ENCODE measurements around the gene ISLR. TPM values are rescaled to one million over a fixed set of nuclear protein-coding genes. Genes with fewer than 3 reads are reported as not detected.
A peak's percentile ranks its signal among the peaks of the same experiment; 100 is the strongest.

The ISLR gene
- total and polyA plus RNA-seq, 2 donors (not counting 1 experiment from before 2014, with no cell fraction given): 14.0 to 17.3 TPM

DNA sequence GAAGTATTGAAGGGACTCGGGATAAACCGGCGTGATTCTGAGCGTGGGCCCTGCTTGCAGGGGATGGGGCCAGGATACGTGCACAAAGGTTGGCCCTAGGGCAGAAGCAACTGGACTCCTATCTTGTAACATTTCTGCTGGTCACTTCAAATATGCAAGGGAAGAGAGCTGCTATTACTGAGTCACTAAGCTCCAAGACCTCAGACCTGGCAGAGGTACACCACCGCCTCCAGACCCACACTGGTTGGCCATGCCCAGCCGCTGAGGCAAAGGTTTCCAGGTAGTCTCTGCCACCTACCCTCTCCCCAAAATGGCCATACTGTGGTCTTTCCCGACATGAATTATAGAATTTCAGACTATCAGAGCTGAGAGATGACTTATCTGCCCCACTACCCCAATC is 42.4 kb downstream of the ISLR start:
- no peaks in the 10 kb centered on the region for H4K20me1 ChIP-seq (ENCODE audit: control insufficient read depth, extremely low read depth, insufficient read depth, low read length)
- H3K9me3 ChIP-seq (ENCODE audit: control insufficient read depth, insufficient read depth, low read depth, low read length): no peaks in the 10 kb centered on the region
- TF ChIP-seq EZH2 (IDR thresholded peaks at IDR 0.05; ENCODE audit: low read length, missing control alignments) (no peak), CTCF (conservative IDR thresholded peaks at IDR 0.05 in 1 of 2, IDR thresholded peaks at IDR 0.05 in 1 of 2; ENCODE audit: low read depth in 1 of 2, low read length in 2 of 2) (no peak)
- no peak overlapping the region for H3K9ac ChIP-seq (ENCODE audit: insufficient read depth, low read length)
- no peak overlapping the region for H3K4me3 ChIP-seq (replicated peaks in 1 of 4; ENCODE audit: control extremely low read depth in 1 of 4, insufficient read depth in 1 of 4, low read depth in 3 of 4, low read length in 4 of 4)
- H3K36me3 ChIP-seq (ENCODE audit: control insufficient read depth, insufficient read depth, low read length): no peaks in the 10 kb centered on the region
- no peak overlapping the region for H3K27ac ChIP-seq (ENCODE audit: insufficient read depth, low read length)
- no peaks in the 10 kb centered on the region for H3K79me2 ChIP-seq (ENCODE audit: control insufficient read depth, insufficient read depth, low read length)
- DNase-seq (ENCODE audit: low read depth in 2 of 2): peak in 1 of 2 donors; percentile 73
- H3K27me3 ChIP-seq (ENCODE audit: control insufficient read depth, insufficient read depth, low read length): peaks cover 10% of the 10 kb centered on the region
- no peak overlapping the region for H2AFZ ChIP-seq (ENCODE audit: low read length)
- H3K4me2 ChIP-seq (ENCODE audit: extremely low read depth, insufficient read depth, low read length): no peak overlapping the region
- no peaks in the 10 kb centered on the region for H3K4me1 ChIP-seq (ENCODE audit: control insufficient read depth, extremely low read depth, insufficient read depth, low read length)

DNA sequence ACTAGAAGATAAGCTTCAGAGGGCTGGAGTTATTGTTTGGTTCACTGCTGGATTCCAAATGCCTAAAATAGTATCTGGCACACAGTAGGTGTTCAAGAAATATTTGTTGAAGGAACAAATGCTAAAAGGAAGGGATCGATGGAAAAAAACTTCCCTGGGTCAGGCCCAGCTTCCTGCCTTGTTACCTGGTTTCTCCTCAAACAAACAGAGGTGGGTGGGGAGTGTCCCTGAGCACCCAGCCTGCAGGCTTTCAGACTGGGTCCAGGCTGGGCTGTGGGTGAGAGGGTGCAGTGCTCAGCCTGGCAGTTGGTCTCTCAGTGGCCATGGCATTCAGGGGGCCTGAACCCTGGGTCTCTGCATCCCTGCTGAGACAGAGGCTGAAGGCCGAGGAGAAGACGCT is 43.4 kb downstream of the ISLR start:
- no peak for TF ChIP-seq EZH2 (IDR thresholded peaks at IDR 0.05; ENCODE audit: low read length, missing control alignments)
- no peak for TF ChIP-seq CTCF (conservative IDR thresholded peaks at IDR 0.05 in 1 of 2, IDR thresholded peaks at IDR 0.05 in 1 of 2; ENCODE audit: low read depth in 1 of 2, low read length in 2 of 2)
- no peak for DNase-seq (ENCODE audit: low read depth in 2 of 2)
- Histone ChIP-seq H3K79me2 (ENCODE audit: control insufficient read depth, insufficient read depth, low read length) (no peaks in the 10 kb centered on the region), H3K4me3 (replicated peaks in 1 of 4; ENCODE audit: control extremely low read depth in 1 of 4, insufficient read depth in 1 of 4, low read depth in 3 of 4, low read length in 4 of 4) (no peak overlapping the region), H3K9ac (ENCODE audit: insufficient read depth, low read length) (no peak overlapping the region), H3K9me3 (ENCODE audit: control insufficient read depth, insufficient read depth, low read depth, low read length) (no peaks in the 10 kb centered on the region), H2AFZ (ENCODE audit: low read length) (no peak overlapping the region), H4K20me1 (ENCODE audit: control insufficient read depth, extremely low read depth, insufficient read depth, low read length) (no peaks in the 10 kb centered on the region), H3K4me1 (ENCODE audit: control insufficient read depth, extremely low read depth, insufficient read depth, low read length) (no peaks in the 10 kb centered on the region), H3K4me2 (ENCODE audit: extremely low read depth, insufficient read depth, low read length) (no peak overlapping the region), H3K27ac (ENCODE audit: insufficient read depth, low read length) (no peak overlapping the region), H3K27me3 (ENCODE audit: control insufficient read depth, insufficient read depth, low read length) (peaks cover 13% of the 10 kb centered on the region), H3K36me3 (ENCODE audit: control insufficient read depth, insufficient read depth, low read length) (no peaks in the 10 kb centered on the region)

GRCh38 chr15:74217907-74218885 is 44.7 kb downstream of the ISLR start:
- Histone ChIP-seq H3K27ac (ENCODE audit: insufficient read depth, low read length) (no peak overlapping the region), H3K79me2 (ENCODE audit: control insufficient read depth, insufficient read depth, low read length) (no peaks in the 10 kb centered on the region), H3K4me2 (ENCODE audit: extremely low read depth, insufficient read depth, low read length) (no peak overlapping the region), H3K9me3 (ENCODE audit: control insufficient read depth, insufficient read depth, low read depth, low read length) (no peaks in the 10 kb centered on the region), H2AFZ (ENCODE audit: low read length) (no peak overlapping the region), H3K36me3 (ENCODE audit: control insufficient read depth, insufficient read depth, low read length) (no peaks in the 10 kb centered on the region), H3K4me1 (ENCODE audit: control insufficient read depth, extremely low read depth, insufficient read depth, low read length) (no peaks in the 10 kb centered on the region), H3K4me3 (replicated peaks in 1 of 4; ENCODE audit: control extremely low read depth in 1 of 4, insufficient read depth in 1 of 4, low read depth in 3 of 4, low read length in 4 of 4) (no peak overlapping the region), H3K27me3 (ENCODE audit: control insufficient read depth, insufficient read depth, low read length) (peaks cover 13% of the 10 kb centered on the region), H4K20me1 (ENCODE audit: control insufficient read depth, extremely low read depth, insufficient read depth, low read length) (no peaks in the 10 kb centered on the region), H3K9ac (ENCODE audit: insufficient read depth, low read length) (no peak overlapping the region)
- no peak for DNase-seq (ENCODE audit: low read depth in 2 of 2)
- TF ChIP-seq CTCF (conservative IDR thresholded peaks at IDR 0.05 in 1 of 2, IDR thresholded peaks at IDR 0.05 in 1 of 2; ENCODE audit: low read depth in 1 of 2, low read length in 2 of 2) (no peak), EZH2 (IDR thresholded peaks at IDR 0.05; ENCODE audit: low read length, missing control alignments) (no peak)

Data from fibroblast of lung (primary cell).